GM18505 (cell line): Measurements from ENCODE around the gene MYL7.

ENCODE experiments used
- ATAC-seq: cut with Tn5 transposase; IDR thresholded peaks from one replicate; pipeline ENCODE4 v1.9.1; 2021; ENCODE audit not compliant: unreplicated experiment
- POLR2A ChIP-seq: IDR thresholded peaks from 4 replicates; pipeline ENCODE4 v1.6.1; 2011; ENCODE audit warnings: borderline replicate concordance; ENCODE audit not compliant: insufficient read depth, insufficient read length; ENCODE audit errors: extremely low read depth

Gene MYL7

DNA sequence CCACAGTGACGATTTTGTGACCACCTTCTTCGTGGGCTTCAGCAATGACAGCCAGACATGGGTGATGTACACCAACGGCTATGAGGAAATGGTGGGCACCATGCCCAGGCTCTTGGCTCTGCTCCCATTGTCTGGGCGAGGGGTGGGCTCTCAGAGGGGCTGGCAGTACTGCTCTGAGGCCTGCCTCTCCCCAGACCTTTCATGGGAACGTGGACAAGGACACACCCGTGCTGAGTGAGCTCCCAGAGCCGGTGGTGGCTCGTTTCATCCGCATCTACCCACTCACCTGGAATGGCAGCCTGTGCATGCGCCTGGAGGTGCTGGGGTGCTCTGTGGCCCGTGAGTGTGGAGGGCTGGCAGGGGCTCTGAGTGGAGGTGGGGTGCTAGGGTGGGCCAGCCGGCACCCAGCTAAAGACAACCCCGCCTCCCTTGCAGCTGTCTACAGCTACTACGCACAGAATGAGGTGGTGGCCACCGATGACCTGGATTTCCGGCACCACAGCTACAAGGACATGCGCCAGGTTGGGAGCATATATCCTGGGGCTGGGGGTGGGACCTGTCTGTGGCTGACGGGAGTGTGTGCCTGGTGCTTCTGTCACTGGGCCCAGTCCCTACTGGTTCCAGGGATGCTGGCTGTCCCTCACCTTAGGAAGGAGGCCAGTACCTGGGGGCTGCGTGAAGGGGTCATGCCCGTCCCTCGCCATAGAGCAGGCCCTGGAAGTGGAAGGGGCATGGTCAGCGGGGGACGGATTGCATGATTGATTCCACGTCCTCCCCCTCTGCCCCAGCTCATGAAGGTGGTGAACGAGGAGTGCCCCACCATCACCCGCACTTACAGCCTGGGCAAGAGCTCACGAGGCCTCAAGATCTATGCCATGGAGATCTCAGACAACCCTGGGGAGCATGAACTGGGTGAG is 30.2 kb downstream of the MYL7 start:
- TF ChIP-seq POLR2A, result no peak
- ATAC-seq, result no peak

GRCh38 chr7:44109991-44110390 is 31.1 kb downstream of the MYL7 start:
- ATAC-seq, result no peak
- no peak for TF ChIP-seq POLR2A

- ATAC-seq, result no peak
Measured at GRCh38 chr7:44108768-44109750, 32.1 kb downstream of the MYL7 start.

GRCh38 chr7:44107961-44108767 is 33.0 kb downstream of the MYL7 start:
- TF ChIP-seq POLR2A, result no peak
- no peak for ATAC-seq

More at GRCh38 chr7:44108768-44109750, 32.1 kb downstream of the MYL7 start:
- no peak for TF ChIP-seq POLR2A

- no peak for ATAC-seq
Measured at GRCh38 chr7:44107116-44107960, 33.8 kb downstream of the MYL7 start.

GRCh38 chr7:44106311-44107065 is 34.6 kb downstream of the MYL7 start:
- TF ChIP-seq POLR2A, result no peak
- no peak for ATAC-seq

More at GRCh38 chr7:44107116-44107960, 33.8 kb downstream of the MYL7 start:
- no peak for TF ChIP-seq POLR2A

GRCh38 chr7:44105832-44106231 is 35.3 kb downstream of the MYL7 start:
- no peak for ATAC-seq
- no peak for TF ChIP-seq POLR2A

DNA sequence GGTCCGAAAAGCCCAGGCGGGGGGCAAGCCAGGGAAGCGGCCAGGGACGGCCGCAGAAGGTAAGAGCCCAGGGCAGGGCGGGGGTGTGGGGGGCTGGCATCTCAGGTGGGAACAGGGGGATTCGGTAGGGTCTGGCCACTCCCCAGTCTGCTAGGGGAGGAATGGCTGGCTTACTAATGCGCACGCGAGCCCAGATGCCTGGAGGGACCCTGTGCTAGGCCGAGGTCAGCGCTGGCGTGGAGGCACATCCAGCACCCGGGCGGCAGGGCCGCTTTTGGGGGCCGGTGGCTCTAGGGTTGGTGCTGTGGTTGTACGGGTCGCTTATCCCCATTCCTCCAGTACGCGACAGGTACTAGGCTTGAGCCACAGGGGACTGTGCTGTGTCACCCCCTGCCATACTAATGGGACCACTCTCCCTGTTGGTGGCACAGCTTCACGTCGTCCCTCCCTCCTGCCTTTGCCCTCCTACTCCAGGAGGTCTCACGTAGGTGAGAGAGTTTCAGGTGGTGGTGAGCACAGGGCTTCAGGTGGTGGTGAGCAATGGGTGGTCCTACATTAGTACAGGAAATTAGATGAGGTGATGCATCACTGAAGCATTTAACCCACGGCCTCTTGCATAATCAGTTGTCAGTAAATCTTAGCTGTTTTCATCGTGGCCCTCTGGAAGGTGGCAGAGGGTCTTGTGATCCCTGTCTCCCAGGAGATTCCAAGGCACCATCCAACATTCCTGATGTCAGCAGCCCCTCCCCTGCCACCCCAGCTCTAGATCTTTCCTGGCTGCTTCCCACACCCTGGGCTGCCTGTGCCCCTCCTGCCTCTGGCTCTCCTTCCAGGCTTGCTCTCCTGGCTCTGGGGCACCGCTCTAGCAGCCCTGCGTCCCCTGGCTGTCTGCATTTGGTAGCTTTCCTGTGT is 36.0 kb downstream of the MYL7 start:
- TF ChIP-seq POLR2A, result no peak
- ATAC-seq, result no peak

DNA sequence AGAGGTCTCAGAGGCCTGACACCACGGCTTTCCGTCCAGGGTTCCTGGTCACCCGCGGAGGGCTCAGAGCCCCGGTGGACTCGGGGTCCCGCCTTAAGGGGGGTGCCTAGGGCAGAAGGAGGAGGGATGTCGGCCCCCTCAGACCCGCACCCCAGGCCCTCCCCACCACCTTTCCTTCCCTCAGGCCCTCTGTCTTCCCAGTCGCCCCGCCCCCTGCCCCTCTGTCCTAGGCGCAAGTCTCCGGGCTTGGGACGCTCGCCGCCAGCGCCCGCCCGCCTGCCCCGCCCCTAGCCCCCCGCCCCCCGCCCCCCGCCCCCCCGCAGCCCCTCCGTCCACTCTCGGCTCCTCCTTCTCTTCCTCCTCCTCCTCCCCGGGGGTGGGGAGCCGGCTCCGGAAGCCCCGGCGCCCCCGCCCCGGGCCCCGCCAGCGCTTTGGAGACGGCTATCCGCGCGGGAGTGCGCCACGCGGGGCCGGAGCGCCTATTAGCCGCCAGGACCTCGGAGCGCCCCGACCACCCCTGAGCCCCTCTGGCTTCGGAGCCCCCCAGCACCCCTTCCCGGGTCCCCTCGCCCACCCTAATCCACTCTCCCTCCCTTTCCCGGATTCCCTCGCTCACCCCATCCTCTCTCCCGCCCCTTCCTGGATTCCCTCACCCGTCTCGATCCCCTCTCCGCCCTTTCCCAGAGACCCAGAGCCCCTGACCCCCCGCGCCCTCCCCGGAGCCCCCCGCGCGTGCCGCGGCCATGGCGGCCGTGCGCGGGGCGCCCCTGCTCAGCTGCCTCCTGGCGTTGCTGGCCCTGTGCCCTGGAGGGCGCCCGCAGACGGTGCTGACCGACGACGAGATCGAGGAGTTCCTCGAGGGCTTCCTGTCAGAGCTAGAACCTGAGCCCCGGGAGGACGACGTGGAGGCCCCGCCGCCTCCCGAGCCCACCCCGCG is 36.9 kb downstream of the MYL7 start, which contains the start of gene AEBP1:
AEBP1 (plus strand) TSS at position 423 of the 937 bp plus-strand sequence; CDS start at position 744, 321 bp downstream.
- no peak for ATAC-seq
- TF ChIP-seq POLR2A, result no peak
